OCI-LY7 (cell line): ENCODE data around the gene ESR2. TPM values are rescaled to one million over a fixed set of nuclear protein-coding genes. Genes with fewer than 3 reads are reported as not detected.

Experiments used
- BruUV-seq: library from RNA; stranded (reverse); fragments of 400-500 nt; replicated peaks from 2 replicates; lab custom pipeline; 2021; lab: Mats Ljungman, UMichigan
- CTCF ChIA-PET: fragments of 300-600 bp; sonication (Branson Sonifier 250); formaldehyde crosslinking; loops from one replicate; lab custom pipeline; 2022; ENCODE audit warnings: antibody characterized with exemption; ENCODE audit not compliant: unreplicated experiment; lab: Charles Lee
- POLR2A ChIA-PET: fragments of 300-600 bp; sonication (Branson Sonifier 250); formaldehyde crosslinking; loops from one replicate; lab custom pipeline; 2022; ENCODE audit warnings: antibody characterized with exemption; lab: Charles Lee
- DNase-seq: peaks from one replicate; pipeline ENCODE4 v3.0.0-alpha.2; 2015; ENCODE audit warnings: low spot score
- H2AFZ ChIP-seq: fragments of 200-600 bp; sonication (generic), shearing (Covaris generic); 2 replicates; pipeline ENCODE4 v1.6.1; 2014; ENCODE audit warnings: mild to moderate bottlenecking, antibody characterized with exemption, low read length, moderate library complexity
- H3K27ac ChIP-seq: fragments of 200-600 bp; sonication (generic); 2 replicates; pipeline ENCODE4 v1.5.1; 2014; ENCODE audit warnings: mixed run types, low read depth, mild to moderate bottlenecking, moderate library complexity, low read length, inconsistent platforms; ENCODE audit not compliant: poor library complexity, severe bottlenecking
- H3K36me3 ChIP-seq: fragments of 200-600 bp; sonication (generic); 2 replicates; pipeline ENCODE4 v1.6.1; 2014; ENCODE audit warnings: mild to moderate bottlenecking, antibody characterized with exemption, low read length, moderate library complexity, mixed read lengths; ENCODE audit not compliant: insufficient read depth
- H3K4me1 ChIP-seq: fragments of 200-600 bp; sonication (generic); 2 replicates; pipeline ENCODE4 v1.5.1; 2014; ENCODE audit warnings: mild to moderate bottlenecking, low read length; ENCODE audit not compliant: insufficient read depth, poor library complexity, severe bottlenecking
- H3K4me2 ChIP-seq: fragments of 200-600 bp; sonication (generic); 2 replicates; pipeline ENCODE4 v1.6.1; 2014; ENCODE audit warnings: mild to moderate bottlenecking, low read length
- H3K4me3 ChIP-seq: fragments of 200-600 bp; sonication (generic); 2 replicates; pipeline ENCODE4 v1.5.1; 2014; ENCODE audit warnings: mild to moderate bottlenecking, low read depth, low read length; ENCODE audit not compliant: poor library complexity, severe bottlenecking
- H3K79me2 ChIP-seq: fragments of 200-600 bp; sonication (generic); 2 replicates; pipeline ENCODE4 v1.6.1; 2016; ENCODE audit warnings: low read depth, mild to moderate bottlenecking, low read length, moderate library complexity, mixed read lengths; ENCODE audit not compliant: insufficient read depth
- H3K9me2 ChIP-seq: fragments of 200-600 bp; sonication (generic); 2 replicates; pipeline ENCODE4 v1.6.1; 2016; ENCODE audit warnings: mild to moderate bottlenecking, low read length, mixed read lengths; ENCODE audit not compliant: insufficient read depth
- H3K9me3 ChIP-seq: fragments of 200-600 bp; sonication (generic); 2 replicates; pipeline ENCODE4 v1.6.1; 2014; ENCODE audit warnings: mild to moderate bottlenecking, mixed run types, low read length, mixed read lengths
- H4K20me1 ChIP-seq: fragments of 200-600 bp; sonication (generic); 2 replicates; pipeline ENCODE4 v1.6.1; 2014; ENCODE audit warnings: mild to moderate bottlenecking, antibody characterized with exemption, low read length, moderate library complexity, mixed read lengths; ENCODE audit not compliant: insufficient read depth
- CTCF ChIP-seq: fragments of 200-600 bp; sonication (generic); conservative IDR thresholded peaks from 2 replicates; pipeline ENCODE4 v1.5.1; 2014; ENCODE audit warnings: mild to moderate bottlenecking, antibody characterized with exemption, low read length, moderate library complexity, mixed read lengths
- EZH2phosphoT487 ChIP-seq: fragments of 200-600 bp; sonication (generic); IDR thresholded peaks from 2 replicates; pipeline ENCODE4 v1.6.1; 2018; ENCODE audit warnings: low read depth, borderline replicate concordance, mild to moderate bottlenecking, mixed run types, antibody characterized with exemption, low read length, moderate library complexity, mixed read lengths
- intact Hi-C: fragments of 100-400 bp; cut with micrococcal nuclease; formaldehyde crosslinking; loops from one replicate; pipeline ENCODE4 v1.10.0; 2022; ENCODE audit not compliant: unreplicated experiment
- total RNA-seq, 2 experiments: library from RNA; depleted of rRNA in 1 of 2; stranded (reverse); fragments of >200 nt in 1 of 2; shearing (Covaris generic) in 1 of 2; gene quantifications; 2 replicates each; pipeline ENCODE4 v1.2.3, GENCODE V29; 2014 to 2022

The ESR2 gene
- total RNA-seq, 2 experiments from 2014 or later = 13.4 to 37.7 TPM

- intact Hi-C loops = no loop called here
- Histone ChIP-seq H3K9me3 (no peaks in the 10 kb centered on the region), H3K9me2 (no peaks in the 10 kb centered on the region), H3K4me3 (no peak overlapping the region), H3K27ac (no peak overlapping the region), H2AFZ (no peak overlapping the region), H3K36me3 (no peaks in the 10 kb centered on the region), H3K4me2 (no peak overlapping the region), H4K20me1 (no peaks in the 10 kb centered on the region), H3K4me1 (no peaks in the 10 kb centered on the region), H3K79me2 (no peaks in the 10 kb centered on the region)
- ChIA-PET POLR2A (no interaction called here), CTCF (no interaction called here)
- no peak for DNase-seq
- no TSS peak for BruUV-seq
- TF ChIP-seq EZH2phosphoT487 = no peak
- TF ChIP-seq CTCF = no peak
These were observed 40.5 kb downstream of the ESR2 start for GRCh38 chr14:64253672-64254071.

GRCh38 chr14:64249363-64249762 is 44.8 kb downstream of the ESR2 start:
- intact Hi-C loops = no loop called here
- DNase-seq = no peak
- ChIA-PET POLR2A (interaction anchor here (0.6 to 3.2 kb wide), 4 partner anchors 12 to 385 kb away, joined by 3 to 16 read pairs (median 4); no protein-coding TSS in a partner anchor), CTCF (no interaction called here)
- Histone ChIP-seq H3K9me2 (no peaks in the 10 kb centered on the region), H4K20me1 (no peaks in the 10 kb centered on the region), H3K27ac (no peak overlapping the region), H3K36me3 (no peaks in the 10 kb centered on the region), H3K4me1 (peaks cover 8% of the 10 kb centered on the region), H3K9me3 (no peaks in the 10 kb centered on the region), H3K79me2 (no peaks in the 10 kb centered on the region), H3K4me3 (no peak overlapping the region), H2AFZ (no peak overlapping the region), H3K4me2 (no peak overlapping the region)
- no peak for TF ChIP-seq CTCF
- TF ChIP-seq EZH2phosphoT487 = no peak
- no TSS peak for BruUV-seq

GRCh38 chr14:64248689-64249088 is 45.5 kb downstream of the ESR2 start:
- Histone ChIP-seq H3K9me2 (no peaks in the 10 kb centered on the region), H4K20me1 (no peaks in the 10 kb centered on the region), H3K9me3 (no peaks in the 10 kb centered on the region), H3K79me2 (no peaks in the 10 kb centered on the region), H3K4me2 (no peak overlapping the region), H2AFZ (no peak overlapping the region), H3K4me3 (no peak overlapping the region), H3K27ac (no peak overlapping the region), H3K4me1 (peaks cover 8% of the 10 kb centered on the region), H3K36me3 (no peaks in the 10 kb centered on the region; the same call in 1 of the 2 replicates)
- ChIA-PET CTCF (no interaction called here), POLR2A (interaction anchor here (0.6 to 3.2 kb wide), 3 partner anchors 12 to 385 kb away, joined by 4 to 16 read pairs (median 4); no protein-coding TSS in a partner anchor)
- TF ChIP-seq EZH2phosphoT487 (no peak), CTCF (no peak)
- no peak for DNase-seq
- no TSS peak for BruUV-seq
- intact Hi-C loops = no loop called here
